ENCODE data around the gene DNASE1L3.

- no peak for TF ChIP-seq CTCF (IDR thresholded peaks at IDR 0.05)
- no peak for TF ChIP-seq POLR2A (IDR thresholded peaks at IDR 0.05)
- no peak for TF ChIP-seq POLR2AphosphoS5 (IDR thresholded peaks at IDR 0.05)
Observed at GRCh38 chr3:58155838-58156237, 54.9 kb downstream of the DNASE1L3 start.

All from prostate gland (tissue), 2 donors.